ENCODE results near the gene C20orf96. TPM values are rescaled to one million over a fixed set of nuclear protein-coding genes. Genes with fewer than 3 reads are reported as not detected.

C20orf96 gene
- total and polyA plus RNA-seq, 2 of the 4 experiments (the other 2 are of a cell fraction), result 2.0 to 9.8 TPM

Other genes starting within 250 kb of the C20orf96 start
- not detected in 2 replicates for gene DEFB125, start 203.1 kb downstream of the C20orf96 start, total RNA-seq (2012; rRNA removed)
- not detected in 2 replicates for gene DEFB125, start 203.1 kb downstream of the C20orf96 start, polyA plus RNA-seq (2012; rRNA removed)
- not detected in 2 replicates for gene DEFB126, start 148.2 kb downstream of the C20orf96 start, total RNA-seq (2012; rRNA removed)
- not detected in 2 replicates for gene DEFB126, start 148.2 kb downstream of the C20orf96 start, polyA plus RNA-seq (2012; rRNA removed)
- gene DEFB127, start 133.3 kb downstream of the C20orf96 start, total RNA-seq (2012; rRNA removed), result not detected in 2 replicates
- gene DEFB127, start 133.3 kb downstream of the C20orf96 start, polyA plus RNA-seq (2012; rRNA removed), result not detected in 2 replicates
- gene DEFB128, start 101.0 kb downstream of the C20orf96 start, total RNA-seq (2012; rRNA removed), result not detected in 2 replicates
- gene DEFB128, start 101.0 kb downstream of the C20orf96 start, polyA plus RNA-seq (2012; rRNA removed), result not detected in 2 replicates
- gene DEFB129, start 63.5 kb downstream of the C20orf96 start, total RNA-seq (2012; rRNA removed), result not detected in 2 replicates
- gene DEFB129, start 63.5 kb downstream of the C20orf96 start, polyA plus RNA-seq (2012; rRNA removed), result not detected in 2 replicates
- not detected in 2 replicates for gene DEFB132, start 33.0 kb downstream of the C20orf96 start, total RNA-seq (2012; rRNA removed)
- not detected in 2 replicates for gene DEFB132, start 33.0 kb downstream of the C20orf96 start, polyA plus RNA-seq (2012; rRNA removed)
- 10.9 and 13.9 TPM in 2 replicates for gene ZCCHC3, start 6.8 kb upstream of the C20orf96 start, total RNA-seq (2012; rRNA removed)
- gene ZCCHC3, start 6.8 kb upstream of the C20orf96 start, polyA plus RNA-seq (2012; rRNA removed), result 8.2 and 8.8 TPM in 2 replicates
- gene SOX12, start 34.8 kb upstream of the C20orf96 start, total RNA-seq (2012; rRNA removed), result 1.1 TPM in 2 replicates
- gene SOX12, start 34.8 kb upstream of the C20orf96 start, polyA plus RNA-seq (2012; rRNA removed), result 6.2 and 6.4 TPM in 2 replicates
- 9.9 and 17.5 TPM in 2 replicates for gene NRSN2, start 56.4 kb upstream of the C20orf96 start, total RNA-seq (2012; rRNA removed)
- 75.1 and 101 TPM in 2 replicates for gene NRSN2, start 56.4 kb upstream of the C20orf96 start, polyA plus RNA-seq (2012; rRNA removed)
- gene TRIB3, start 90.0 kb upstream of the C20orf96 start, total RNA-seq (2012; rRNA removed), result 15.0 and 18.5 TPM in 2 replicates
- 23.2 and 23.4 TPM in 2 replicates for gene TRIB3, start 90.0 kb upstream of the C20orf96 start, polyA plus RNA-seq (2012; rRNA removed)
- 29.2 and 29.9 TPM in 2 replicates for gene RBCK1, start 117.5 kb upstream of the C20orf96 start, total RNA-seq (2012; rRNA removed)
- gene RBCK1, start 117.5 kb upstream of the C20orf96 start, polyA plus RNA-seq (2012; rRNA removed), result 84.2 and 89.4 TPM in 2 replicates
- gene TBC1D20, start 171.8 kb upstream of the C20orf96 start, total RNA-seq (2012; rRNA removed), result 36.7 and 42.8 TPM in 2 replicates
- gene TBC1D20, start 171.8 kb upstream of the C20orf96 start, polyA plus RNA-seq (2012; rRNA removed), result 38.2 and 39.1 TPM in 2 replicates